ENCODE results near the gene PARM1.

The PARM1 gene

GRCh38 chr4:74897386-74897785, 35.5 kb upstream of the PARM1 start:
- TF ChIP-seq, protein P1, sequence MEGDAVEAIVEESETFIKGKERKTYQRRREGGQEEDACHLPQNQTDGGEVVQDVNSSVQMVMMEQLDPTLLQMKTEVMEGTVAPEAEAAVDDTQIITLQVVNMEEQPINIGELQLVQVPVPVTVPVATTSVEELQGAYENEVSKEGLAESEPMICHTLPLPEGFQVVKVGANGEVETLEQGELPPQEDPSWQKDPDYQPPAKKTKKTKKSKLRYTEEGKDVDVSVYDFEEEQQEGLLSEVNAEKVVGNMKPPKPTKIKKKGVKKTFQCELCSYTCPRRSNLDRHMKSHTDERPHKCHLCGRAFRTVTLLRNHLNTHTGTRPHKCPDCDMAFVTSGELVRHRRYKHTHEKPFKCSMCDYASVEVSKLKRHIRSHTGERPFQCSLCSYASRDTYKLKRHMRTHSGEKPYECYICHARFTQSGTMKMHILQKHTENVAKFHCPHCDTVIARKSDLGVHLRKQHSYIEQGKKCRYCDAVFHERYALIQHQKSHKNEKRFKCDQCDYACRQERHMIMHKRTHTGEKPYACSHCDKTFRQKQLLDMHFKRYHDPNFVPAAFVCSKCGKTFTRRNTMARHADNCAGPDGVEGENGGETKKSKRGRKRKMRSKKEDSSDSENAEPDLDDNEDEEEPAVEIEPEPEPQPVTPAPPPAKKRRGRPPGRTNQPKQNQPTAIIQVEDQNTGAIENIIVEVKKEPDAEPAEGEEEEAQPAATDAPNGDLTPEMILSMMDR (IDR thresholded peaks at IDR 0.05; ENCODE audit: low read depth, low read length) = no peak
- no peak for DNase-seq (ENCODE audit: extremely low read depth, low read depth)

DNA sequence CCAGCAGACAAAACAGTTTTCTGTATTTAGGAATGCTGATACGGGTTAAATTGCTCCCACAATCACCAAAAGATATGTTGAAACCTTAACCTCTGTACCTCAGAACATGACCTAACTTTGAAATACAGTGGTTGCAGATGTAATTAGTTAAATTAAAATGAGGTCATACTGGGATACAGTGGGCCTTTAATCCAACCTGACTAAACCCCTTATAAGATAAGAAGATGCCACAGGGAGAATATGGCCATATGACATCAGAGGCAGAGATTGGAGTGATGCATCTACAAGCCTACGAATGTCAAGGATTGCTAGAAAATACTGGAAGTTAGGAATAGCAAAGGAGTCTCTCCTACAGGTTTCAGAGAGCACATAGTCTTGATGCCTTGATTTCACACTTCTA, 32.1 kb upstream of the PARM1 start:
- no peak for DNase-seq (ENCODE audit: extremely low read depth, low read depth)
- TF ChIP-seq, protein P1 (IDR thresholded peaks at IDR 0.05; ENCODE audit: low read depth, low read length) = no peak

DNA sequence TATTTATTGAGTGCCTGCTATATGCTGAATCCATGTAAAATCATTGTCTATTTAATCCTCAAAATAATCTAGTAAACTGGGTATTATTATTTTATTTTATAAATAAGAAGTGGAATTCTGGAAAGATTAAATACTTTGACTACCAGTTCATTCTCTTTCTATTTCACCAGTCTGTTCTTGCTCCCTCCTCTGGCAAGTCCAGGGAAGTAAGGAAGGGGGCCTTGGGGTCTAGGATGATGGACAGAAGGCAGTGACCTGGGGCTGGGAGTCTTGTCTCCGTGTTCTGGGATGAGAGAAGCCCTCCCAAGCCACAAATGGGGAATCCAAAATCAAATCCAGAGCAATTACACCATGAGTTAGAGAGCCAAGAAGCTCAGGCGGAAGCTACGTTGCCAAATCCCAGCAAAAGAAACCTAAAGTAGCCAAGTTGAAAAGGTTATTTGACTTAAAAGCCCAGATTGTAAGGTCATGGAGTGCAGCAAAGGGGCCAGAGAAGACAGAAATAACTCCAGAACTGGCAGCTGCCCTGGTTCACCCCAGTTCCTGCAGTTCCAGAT, 28.3 kb upstream of the PARM1 start:
- TF ChIP-seq, protein P1 (IDR thresholded peaks at IDR 0.05; ENCODE audit: low read depth, low read length) = no peak
- no peak for DNase-seq (ENCODE audit: extremely low read depth, low read depth)

GRCh38 chr4:74906771-74907170, 26.1 kb upstream of the PARM1 start:
- TF ChIP-seq, protein P1 (IDR thresholded peaks at IDR 0.05; ENCODE audit: low read depth, low read length) = no peak
- no peak for DNase-seq (ENCODE audit: extremely low read depth, low read depth)

DNA sequence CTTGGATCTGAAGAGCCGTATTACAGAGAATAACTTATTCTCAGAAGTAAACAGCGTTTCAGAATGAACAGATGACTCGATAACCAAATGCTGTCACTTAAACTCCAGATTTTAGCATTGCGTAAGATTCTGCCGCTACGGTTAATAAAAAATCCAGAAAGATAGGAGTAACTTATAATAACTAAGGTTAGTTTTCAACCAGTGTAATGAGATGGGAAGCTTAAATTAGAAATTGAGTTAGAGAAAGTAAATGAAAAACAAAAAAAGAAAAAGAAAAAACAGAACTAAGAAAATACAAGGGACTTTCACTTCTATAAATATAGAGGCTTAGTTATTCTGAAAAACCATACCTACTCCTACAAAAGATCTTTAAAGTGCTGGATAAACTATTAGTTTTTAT, 13.1 kb upstream of the PARM1 start:
- no peak for DNase-seq (ENCODE audit: extremely low read depth, low read depth)
- TF ChIP-seq, protein P1 (IDR thresholded peaks at IDR 0.05; ENCODE audit: low read depth, low read length) = no peak

DNA sequence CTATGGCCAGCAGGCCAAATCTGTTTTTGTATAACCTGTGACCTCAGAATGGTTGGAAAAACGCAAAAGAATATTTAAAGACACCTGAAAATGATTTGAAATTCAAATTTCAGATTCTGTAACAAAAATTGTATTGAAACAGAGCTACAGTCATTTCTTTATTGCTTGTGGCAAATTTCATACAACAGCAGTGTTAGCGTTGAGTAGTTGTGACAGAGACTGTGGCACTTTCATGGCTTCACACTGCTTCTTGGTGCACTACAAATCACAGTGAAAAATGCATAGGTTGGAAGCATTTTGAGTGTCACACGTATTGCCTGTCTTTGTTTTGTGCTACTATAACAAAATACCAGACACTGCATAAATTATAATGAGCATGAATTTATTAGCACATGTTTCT, 12.2 kb upstream of the PARM1 start:
- DNase-seq (ENCODE audit: extremely low read depth, low read depth) = no peak
- TF ChIP-seq, protein P1 (IDR thresholded peaks at IDR 0.05; ENCODE audit: low read depth, low read length) = no peak

DNA sequence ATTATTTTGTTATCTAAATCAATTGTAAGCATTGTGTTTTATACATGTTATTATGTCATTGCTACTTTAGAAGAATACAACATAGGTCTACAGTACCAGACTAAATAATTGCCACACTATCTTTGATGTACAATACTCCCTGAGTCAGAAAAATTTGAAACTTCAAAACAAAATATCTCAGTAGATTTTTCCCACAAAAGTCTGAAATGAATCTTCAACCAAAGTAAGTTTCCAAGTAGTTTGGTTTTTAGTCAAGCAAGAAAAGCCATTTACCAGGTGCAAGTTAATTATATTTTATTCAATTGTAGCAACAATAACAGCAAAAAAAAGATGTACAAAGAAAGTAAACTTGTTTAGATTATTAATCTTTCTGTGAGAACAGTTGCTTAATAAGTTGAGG, 11.4 kb upstream of the PARM1 start:
- TF ChIP-seq, protein P1 (IDR thresholded peaks at IDR 0.05; ENCODE audit: low read depth, low read length) = no peak
- no peak for DNase-seq (ENCODE audit: extremely low read depth, low read depth)
